H1 (cell line): ENCODE data around the gene ZHX3.

Source experiments
- BACH1 ChIP-seq: IDR thresholded peaks from 2 replicates; pipeline ENCODE4 v1.6.1; 2012; ENCODE audit warnings: low read length, improper control_type of control experiment
- EP300 ChIP-seq, 2 experiments: IDR thresholded peaks; 1 replicate in 1 of 2; 2 replicates in 1 of 2; pipeline ENCODE4 v1.6.1; 2011 to 2012; ENCODE audit warnings: low read depth in 2 of 2, low read length in 2 of 2, mild to moderate bottlenecking in 2 of 2, borderline replicate concordance in 1 of 2, inconsistent platforms in 1 of 2, moderate library complexity in 1 of 2
- POLR2A ChIP-seq, 2 experiments: IDR thresholded peaks; 1 replicate in 1 of 2; 2 replicates in 1 of 2; pipeline ENCODE4 v1.6.1; 2011; ENCODE audit warnings: low read depth in 2 of 2, low read length in 2 of 2, mild to moderate bottlenecking in 2 of 2; ENCODE audit errors: control extremely low read depth in 1 of 2
- RAD21 ChIP-seq, 2 experiments: IDR thresholded peaks in 1 of 2; conservative IDR thresholded peaks in 1 of 2; 2 replicates each; pipeline ENCODE4 v1.6.1; 2011; ENCODE audit warnings: low read depth in 2 of 2, low read length in 2 of 2, improper control_type of control experiment in 1 of 2, inconsistent platforms in 1 of 2, mild to moderate bottlenecking in 1 of 2, moderate library complexity in 1 of 2
- RFX5 ChIP-seq: IDR thresholded peaks from 2 replicates; pipeline ENCODE4 v1.6.1; 2011; ENCODE audit warnings: low read depth, low read length, improper control_type of control experiment, borderline replicate concordance
- RNF2 ChIP-seq: fragments of 200-900, 300-1000 bp; sonication (generic); IDR thresholded peaks from 2 replicates; pipeline ENCODE4 v1.7.1; 2016; ENCODE audit warnings: borderline replicate concordance, low read depth, mild to moderate bottlenecking, antibody characterized with exemption, low read length; ENCODE audit not compliant: poor library complexity, severe bottlenecking; ENCODE audit errors: missing control alignments
- SUZ12 ChIP-seq: fragments of 200-600 bp; sonication (generic); IDR thresholded peaks from 2 replicates; pipeline ENCODE4 v1.6.1; 2012; ENCODE audit warnings: mild to moderate bottlenecking, inconsistent platforms, low read length, moderate library complexity, mixed read lengths
- YY1 ChIP-seq: IDR thresholded peaks from 2 replicates; pipeline ENCODE4 v1.6.1; 2011; ENCODE audit warnings: low read depth, mild to moderate bottlenecking, low read length
- TF ChIP-seq, protein P1 (sequence below): IDR thresholded peaks from 2 replicates; pipeline ENCODE4 v1.6.1; 2011; ENCODE audit warnings: low read length, improper control_type of control experiment
- TF ChIP-seq, protein P2 (sequence below), 3 experiments: IDR thresholded peaks; 1 replicate in 2 of 3; 2 replicates in 1 of 3; pipeline versions ENCODE4 v1.5.1 to v1.6.1; 2011; ENCODE audit warnings: low read length in 3 of 3, mild to moderate bottlenecking in 3 of 3, inconsistent platforms in 2 of 3, low read depth in 1 of 3, moderate library complexity in 1 of 3; ENCODE audit not compliant: insufficient read depth in 1 of 3; ENCODE audit errors: control extremely low read depth in 1 of 3
- TF ChIP-seq, protein P3 (sequence below): IDR thresholded peaks from 2 replicates; pipeline ENCODE4 v1.6.1; 2012; ENCODE audit warnings: inconsistent platforms

GRCh38 chr20:41224281-41224680 is 93.2 kb downstream of the ZHX3 start:
- TF ChIP-seq RAD21 (IDR thresholded peaks at IDR 0.05 in 1 of 2, conservative IDR thresholded peaks at IDR 0.05 in 1 of 2; ENCODE audit: low read depth in 2 of 2, low read length in 2 of 2), result no peak
- TF ChIP-seq, protein P1, sequence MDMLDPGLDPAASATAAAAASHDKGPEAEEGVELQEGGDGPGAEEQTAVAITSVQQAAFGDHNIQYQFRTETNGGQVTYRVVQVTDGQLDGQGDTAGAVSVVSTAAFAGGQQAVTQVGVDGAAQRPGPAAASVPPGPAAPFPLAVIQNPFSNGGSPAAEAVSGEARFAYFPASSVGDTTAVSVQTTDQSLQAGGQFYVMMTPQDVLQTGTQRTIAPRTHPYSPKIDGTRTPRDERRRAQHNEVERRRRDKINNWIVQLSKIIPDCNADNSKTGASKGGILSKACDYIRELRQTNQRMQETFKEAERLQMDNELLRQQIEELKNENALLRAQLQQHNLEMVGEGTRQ, result no peak
- no peak for TF ChIP-seq EP300 (IDR thresholded peaks at IDR 0.05; ENCODE audit: borderline replicate concordance in 1 of 2, low read depth in 2 of 2, low read length in 2 of 2)
- TF ChIP-seq RFX5, result no peak
- TF ChIP-seq BACH1, result no peak
- no peak for TF ChIP-seq SUZ12
- TF ChIP-seq, protein P2, sequence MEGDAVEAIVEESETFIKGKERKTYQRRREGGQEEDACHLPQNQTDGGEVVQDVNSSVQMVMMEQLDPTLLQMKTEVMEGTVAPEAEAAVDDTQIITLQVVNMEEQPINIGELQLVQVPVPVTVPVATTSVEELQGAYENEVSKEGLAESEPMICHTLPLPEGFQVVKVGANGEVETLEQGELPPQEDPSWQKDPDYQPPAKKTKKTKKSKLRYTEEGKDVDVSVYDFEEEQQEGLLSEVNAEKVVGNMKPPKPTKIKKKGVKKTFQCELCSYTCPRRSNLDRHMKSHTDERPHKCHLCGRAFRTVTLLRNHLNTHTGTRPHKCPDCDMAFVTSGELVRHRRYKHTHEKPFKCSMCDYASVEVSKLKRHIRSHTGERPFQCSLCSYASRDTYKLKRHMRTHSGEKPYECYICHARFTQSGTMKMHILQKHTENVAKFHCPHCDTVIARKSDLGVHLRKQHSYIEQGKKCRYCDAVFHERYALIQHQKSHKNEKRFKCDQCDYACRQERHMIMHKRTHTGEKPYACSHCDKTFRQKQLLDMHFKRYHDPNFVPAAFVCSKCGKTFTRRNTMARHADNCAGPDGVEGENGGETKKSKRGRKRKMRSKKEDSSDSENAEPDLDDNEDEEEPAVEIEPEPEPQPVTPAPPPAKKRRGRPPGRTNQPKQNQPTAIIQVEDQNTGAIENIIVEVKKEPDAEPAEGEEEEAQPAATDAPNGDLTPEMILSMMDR (IDR thresholded peaks at IDR 0.05; ENCODE audit: control extremely low read depth in 1 of 3, insufficient read depth in 1 of 3, low read depth in 1 of 3, low read length in 3 of 3), result no peak
- no peak for TF ChIP-seq RNF2
- no peak for TF ChIP-seq POLR2A (IDR thresholded peaks at IDR 0.05; ENCODE audit: control extremely low read depth in 1 of 2, low read depth in 2 of 2, low read length in 2 of 2)
- no peak for TF ChIP-seq YY1
- TF ChIP-seq, protein P3, sequence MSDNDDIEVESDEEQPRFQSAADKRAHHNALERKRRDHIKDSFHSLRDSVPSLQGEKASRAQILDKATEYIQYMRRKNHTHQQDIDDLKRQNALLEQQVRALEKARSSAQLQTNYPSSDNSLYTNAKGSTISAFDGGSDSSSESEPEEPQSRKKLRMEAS, result no peak
